Glomerular endothelial cell (primary cell): Measurements from ENCODE around the gene RFT1. TPM values are rescaled to one million over a fixed set of nuclear protein-coding genes. Genes with fewer than 3 reads are reported as not detected.

Source experiments
- DNase-seq: peaks from one replicate; pipeline ENCODE4 v3.0.0-alpha.2; 2011; ENCODE audit warnings: low read depth, low spot score; ENCODE audit errors: extremely low read depth
- total RNA-seq: library from RNA; depleted of rRNA; stranded (reverse); fragments of >200 nt; gene quantifications from 2 replicates; pipeline ENCODE4 v1.2.3, GENCODE V29; 2015

The RFT1 gene
- total RNA-seq, 1 donor from 2014 or later, result 13.5 TPM

GRCh38 chr3:53097887-53098286 lies 32.3 kb downstream of the RFT1 start:
- no peak for DNase-seq

- DNase-seq, result no peak
These were observed 37.3 kb downstream of the RFT1 start for GRCh38 chr3:53092942-53093341.

- DNase-seq, result no peak
These were observed 38.0 kb downstream of the RFT1 start for GRCh38 chr3:53092216-53092615.

GRCh38 chr3:53091011-53091410 lies 39.2 kb downstream of the RFT1 start:
- no peak for DNase-seq

DNA sequence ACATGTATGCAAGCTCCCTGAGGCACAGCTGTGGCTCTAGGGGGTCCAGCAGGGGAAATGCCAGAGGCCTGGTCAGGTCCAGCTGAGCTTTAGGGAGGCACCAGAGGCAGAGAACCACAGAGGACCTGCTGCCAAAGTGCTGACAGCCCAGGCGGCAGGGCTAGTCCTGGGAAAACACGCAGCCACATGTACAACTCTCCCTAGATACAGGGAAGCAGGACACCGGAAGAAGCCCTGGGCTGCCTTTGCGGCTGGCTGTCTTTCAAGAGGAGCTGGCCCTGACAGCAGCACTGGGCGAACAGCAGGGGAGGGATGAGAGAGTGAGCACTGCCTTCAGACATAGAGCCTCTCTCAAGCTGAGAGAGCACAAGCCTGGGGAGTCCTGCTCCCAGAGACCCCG lies 40.7 kb downstream of the RFT1 start:
- no peak for DNase-seq

- DNase-seq, result no peak
These were observed 44.8 kb downstream of the RFT1 start for GRCh38 chr3:53085476-53085875.

DNA sequence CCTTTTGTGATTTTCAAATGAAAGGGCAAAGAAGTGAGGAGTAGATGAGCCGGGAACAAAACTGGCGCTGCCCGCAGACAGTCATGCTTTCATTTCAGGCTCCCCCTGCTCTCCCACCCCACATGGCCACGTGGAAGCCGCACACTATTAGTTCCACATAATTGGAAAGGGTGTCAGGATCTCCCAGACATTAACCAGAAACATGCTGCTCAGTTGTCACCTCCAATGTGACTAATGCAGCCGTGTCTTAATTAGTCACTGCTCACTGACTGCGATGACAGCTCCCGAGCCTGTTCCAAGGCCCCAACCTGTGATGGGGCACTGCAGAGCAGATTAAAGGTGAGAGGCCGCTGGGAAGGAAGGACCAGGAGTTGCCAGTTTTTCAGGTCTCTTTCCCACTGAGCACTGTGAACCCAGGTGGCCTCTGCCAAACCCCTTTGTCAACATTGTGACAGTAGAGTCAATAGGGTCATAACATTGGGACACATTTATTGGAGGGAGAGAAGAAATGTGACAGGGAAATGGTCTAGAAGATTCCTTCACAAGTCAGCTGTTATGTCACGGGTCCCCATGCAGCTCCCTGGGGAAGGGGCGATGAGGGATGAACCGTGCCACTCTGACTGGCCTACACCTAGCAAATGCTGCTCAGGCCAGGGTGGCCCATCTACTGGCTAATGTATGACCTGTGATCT lies 45.8 kb downstream of the RFT1 start:
- DNase-seq, result no peak

DNA sequence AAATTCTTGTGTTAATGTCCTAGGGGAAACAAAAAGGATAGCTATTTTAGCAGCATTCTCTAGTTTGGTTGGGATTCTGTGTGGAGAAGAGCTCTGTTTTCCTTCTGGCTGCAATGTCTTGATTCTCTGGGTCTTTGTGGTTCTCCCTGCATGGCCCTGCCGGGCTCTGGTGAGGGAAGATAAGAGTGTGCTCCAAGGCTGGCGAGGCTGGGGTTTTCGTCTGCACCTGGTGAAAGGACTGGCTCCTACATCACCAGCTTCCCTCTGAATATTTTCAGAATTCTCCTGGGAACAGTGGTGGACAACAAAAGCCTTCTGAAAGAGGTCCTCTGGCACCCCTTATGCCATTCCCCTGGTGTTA lies 46.3 kb downstream of the RFT1 start:
- no peak for DNase-seq

GRCh38 chr3:53083521-53083920 lies 46.7 kb downstream of the RFT1 start:
- no peak for DNase-seq

DNA sequence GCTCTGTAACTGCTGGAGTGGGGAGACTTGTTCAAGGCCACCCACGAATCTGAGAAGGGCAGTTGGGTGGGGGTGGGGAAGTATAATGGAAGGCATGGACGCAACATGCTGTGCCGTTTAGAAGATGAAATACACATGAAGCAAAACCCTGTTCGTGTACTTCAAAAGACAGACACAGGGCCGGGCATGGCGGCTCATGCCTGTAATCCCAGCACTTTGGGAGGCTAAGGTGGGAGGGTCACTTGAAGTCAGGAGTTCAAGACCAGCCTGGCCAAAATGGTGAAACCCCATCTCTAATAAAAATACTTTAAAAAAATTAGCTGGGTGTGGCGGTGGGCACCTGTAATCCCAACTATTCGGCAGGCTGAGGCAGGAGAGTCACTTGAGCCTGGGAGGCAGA lies 47.5 kb downstream of the RFT1 start:
- no peak for DNase-seq

- DNase-seq, result no peak
These were observed 48.9 kb downstream of the RFT1 start for GRCh38 chr3:53081318-53081717.

- DNase-seq, result no peak
These were observed 49.5 kb downstream of the RFT1 start for GRCh38 chr3:53080612-53081205.

GRCh38 chr3:53079791-53080555 lies 50.3 kb downstream of the RFT1 start:
- no peak for DNase-seq

DNA sequence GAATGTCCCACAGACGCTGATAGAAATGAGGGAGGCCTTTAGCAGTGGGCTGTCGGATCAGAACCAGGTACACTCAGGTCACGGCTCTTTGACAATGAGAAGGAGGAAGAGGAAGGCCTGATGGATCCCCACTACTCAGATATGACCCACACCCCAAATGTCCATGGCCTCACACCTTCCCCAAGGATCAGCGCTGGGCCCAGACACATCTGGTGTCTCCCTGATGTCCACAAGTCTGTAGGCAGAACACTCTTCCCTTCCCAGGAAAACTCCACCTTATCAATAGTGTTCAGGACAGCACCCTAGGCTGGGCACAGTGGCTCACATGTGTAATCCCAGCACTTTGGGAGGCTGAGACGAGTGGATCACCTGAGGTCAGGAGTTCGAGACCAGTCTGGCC lies 51.1 kb downstream of the RFT1 start:
- DNase-seq, result no peak

GRCh38 chr3:53078656-53079055 lies 51.6 kb downstream of the RFT1 start:
- DNase-seq, result no peak

- DNase-seq, result no peak
These were observed 52.6 kb downstream of the RFT1 start for GRCh38 chr3:53077476-53078220.

DNA sequence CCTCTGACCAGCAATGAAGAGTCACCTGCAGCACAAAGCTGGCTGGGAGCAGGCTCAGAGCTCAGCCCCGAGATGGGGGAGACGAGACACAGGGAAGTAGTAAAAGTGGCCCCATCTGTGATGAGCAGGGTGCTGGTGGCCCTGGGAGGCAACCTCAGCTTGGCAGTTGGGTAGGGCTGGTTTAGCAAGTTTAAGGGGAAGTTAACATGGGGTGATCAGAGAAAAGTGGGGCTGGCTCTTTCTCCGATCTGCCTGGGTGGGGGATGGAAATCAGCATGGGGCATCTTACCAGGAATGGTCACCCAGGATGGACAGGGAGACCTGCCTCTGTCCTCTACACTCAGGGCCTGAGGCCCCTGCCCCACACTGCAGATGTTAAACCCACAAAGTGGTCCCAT lies 54.5 kb downstream of the RFT1 start:
- DNase-seq, result no peak

DNA sequence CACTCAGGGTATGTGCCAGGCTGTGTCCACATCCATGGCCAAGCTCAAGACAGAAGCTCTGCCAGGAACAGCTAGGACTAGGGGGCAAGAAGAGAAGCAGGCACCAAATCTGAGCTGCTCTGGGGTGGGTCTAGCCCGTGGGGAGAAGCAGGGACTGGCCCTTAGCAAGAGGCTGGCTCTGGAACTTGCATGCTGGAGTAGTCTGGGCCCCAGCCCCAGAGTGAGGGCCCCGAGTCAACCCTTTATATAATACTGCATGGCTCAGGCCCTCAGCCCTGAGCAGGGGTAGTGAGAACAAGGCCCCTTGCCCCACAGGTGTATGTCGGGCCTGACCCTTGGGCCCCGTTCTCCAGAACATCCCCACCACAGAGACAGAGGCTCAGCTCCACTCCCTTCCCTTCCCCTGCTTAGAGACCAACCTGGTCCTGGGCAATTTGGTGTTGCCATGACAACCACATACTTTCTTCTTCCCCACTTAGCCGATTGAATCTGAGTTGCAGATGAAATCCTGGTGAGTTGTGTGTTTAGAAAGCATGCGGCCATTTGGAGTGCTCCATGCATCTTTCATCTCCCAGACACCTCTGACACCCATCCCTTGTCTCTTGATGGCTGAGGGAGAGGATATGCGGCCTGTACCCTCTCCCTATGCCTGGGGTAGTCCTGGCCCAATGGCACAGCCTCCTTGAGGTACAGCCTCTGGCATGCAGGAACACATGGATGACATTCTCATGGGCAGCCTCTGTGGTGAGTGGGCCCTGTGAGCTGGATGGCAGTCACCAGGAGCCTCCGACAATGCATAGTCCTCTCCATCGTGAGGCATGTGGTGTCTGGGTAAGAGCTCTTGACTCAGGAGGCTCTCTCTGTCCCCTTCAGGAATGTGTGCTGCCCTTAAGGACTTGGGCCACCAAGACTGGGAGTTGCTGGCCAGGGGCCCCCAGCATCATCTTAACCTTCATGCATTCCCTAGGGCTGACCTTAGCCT lies 55.2 kb downstream of the RFT1 start:
- DNase-seq, result no peak

GRCh38 chr3:53074366-53074696 lies 55.9 kb downstream of the RFT1 start:
- DNase-seq, result no peak
